PC-9 (cell line): Measurements from ENCODE around the gene RBM33.

Source experiments
- CTCF ChIP-seq: fragments of 200-600 bp; sonication (generic); conservative IDR thresholded peaks from 2 replicates; pipeline ENCODE4 v1.6.1; 2017; ENCODE audit warnings: mixed run types, antibody characterized with exemption, mild to moderate bottlenecking, moderate library complexity
- EZH2 ChIP-seq: fragments of 200-600 bp; sonication (generic); IDR thresholded peaks from 2 replicates; pipeline ENCODE4 v1.8.0; 2017; ENCODE audit warnings: antibody characterized with exemption, low read depth

- TF ChIP-seq EZH2, result no peak
- no peak for TF ChIP-seq CTCF
These were observed 147.4 kb downstream of the RBM33 start for GRCh38 chr7:155791836-155792235.
